NB4 (cell line): ENCODE measurements around the gene PKNOX2.

Experiments
- DNase-seq: peaks from one replicate; pipeline ENCODE4 v3.0.0; 2010; ENCODE audit warnings: low read depth
- H3K4me3 ChIP-seq: one replicate; pipeline ENCODE4 v1.5.1; 2011; ENCODE audit warnings: mild to moderate bottlenecking, low read depth, low read length, moderate library complexity
- MYC ChIP-seq: IDR thresholded peaks from 2 replicates; pipeline ENCODE4 v1.6.1; 2011; ENCODE audit warnings: low read depth, low read length
- POLR2A ChIP-seq: IDR thresholded peaks from 2 replicates; pipeline ENCODE4 v1.6.1; 2011; ENCODE audit warnings: mild to moderate bottlenecking; ENCODE audit not compliant: insufficient read length; ENCODE audit errors: extremely low read depth
- TF ChIP-seq, protein P1 (sequence below): IDR thresholded peaks from 2 replicates; pipeline ENCODE4 v1.6.1; 2011; ENCODE audit warnings: low read depth, low read length
- TF ChIP-seq, protein P2 (sequence below): IDR thresholded peaks from one replicate; pipeline ENCODE4 v1.5.1; 2012; ENCODE audit warnings: low read depth, low read length

PKNOX2 gene

DNA sequence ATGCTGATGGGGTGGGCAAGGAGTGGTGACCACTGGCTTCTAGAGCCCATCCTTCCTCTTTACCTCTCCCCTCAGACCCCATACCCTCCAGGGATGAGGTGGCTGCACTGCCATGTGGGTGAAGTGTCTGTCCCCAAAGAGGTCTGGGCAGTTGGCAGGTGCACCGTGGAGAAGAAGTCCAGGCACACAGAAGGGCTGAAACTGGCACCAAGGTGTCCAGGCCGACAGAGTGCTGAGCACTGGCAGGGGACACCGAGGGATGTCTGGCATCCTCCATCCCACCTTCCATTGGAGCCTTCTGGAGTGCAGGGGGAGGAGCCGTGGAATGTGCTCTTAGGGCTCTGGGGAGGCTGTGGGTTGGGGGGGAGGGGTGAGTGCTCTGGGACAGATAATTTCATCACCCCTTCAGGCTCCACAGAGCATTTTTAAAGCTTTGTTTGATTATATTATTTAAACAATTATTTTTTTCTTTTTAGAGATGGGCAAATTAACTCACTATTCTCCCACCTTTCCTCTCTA, 37.9 kb downstream of the PKNOX2 start:
- TF ChIP-seq, protein P1, sequence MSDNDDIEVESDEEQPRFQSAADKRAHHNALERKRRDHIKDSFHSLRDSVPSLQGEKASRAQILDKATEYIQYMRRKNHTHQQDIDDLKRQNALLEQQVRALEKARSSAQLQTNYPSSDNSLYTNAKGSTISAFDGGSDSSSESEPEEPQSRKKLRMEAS = no peak
- TF ChIP-seq MYC = no peak
- TF ChIP-seq POLR2A = no peak
- TF ChIP-seq, protein P2, sequence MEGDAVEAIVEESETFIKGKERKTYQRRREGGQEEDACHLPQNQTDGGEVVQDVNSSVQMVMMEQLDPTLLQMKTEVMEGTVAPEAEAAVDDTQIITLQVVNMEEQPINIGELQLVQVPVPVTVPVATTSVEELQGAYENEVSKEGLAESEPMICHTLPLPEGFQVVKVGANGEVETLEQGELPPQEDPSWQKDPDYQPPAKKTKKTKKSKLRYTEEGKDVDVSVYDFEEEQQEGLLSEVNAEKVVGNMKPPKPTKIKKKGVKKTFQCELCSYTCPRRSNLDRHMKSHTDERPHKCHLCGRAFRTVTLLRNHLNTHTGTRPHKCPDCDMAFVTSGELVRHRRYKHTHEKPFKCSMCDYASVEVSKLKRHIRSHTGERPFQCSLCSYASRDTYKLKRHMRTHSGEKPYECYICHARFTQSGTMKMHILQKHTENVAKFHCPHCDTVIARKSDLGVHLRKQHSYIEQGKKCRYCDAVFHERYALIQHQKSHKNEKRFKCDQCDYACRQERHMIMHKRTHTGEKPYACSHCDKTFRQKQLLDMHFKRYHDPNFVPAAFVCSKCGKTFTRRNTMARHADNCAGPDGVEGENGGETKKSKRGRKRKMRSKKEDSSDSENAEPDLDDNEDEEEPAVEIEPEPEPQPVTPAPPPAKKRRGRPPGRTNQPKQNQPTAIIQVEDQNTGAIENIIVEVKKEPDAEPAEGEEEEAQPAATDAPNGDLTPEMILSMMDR = no peak
- no peak overlapping the region for H3K4me3 ChIP-seq
- no peak for DNase-seq

DNA sequence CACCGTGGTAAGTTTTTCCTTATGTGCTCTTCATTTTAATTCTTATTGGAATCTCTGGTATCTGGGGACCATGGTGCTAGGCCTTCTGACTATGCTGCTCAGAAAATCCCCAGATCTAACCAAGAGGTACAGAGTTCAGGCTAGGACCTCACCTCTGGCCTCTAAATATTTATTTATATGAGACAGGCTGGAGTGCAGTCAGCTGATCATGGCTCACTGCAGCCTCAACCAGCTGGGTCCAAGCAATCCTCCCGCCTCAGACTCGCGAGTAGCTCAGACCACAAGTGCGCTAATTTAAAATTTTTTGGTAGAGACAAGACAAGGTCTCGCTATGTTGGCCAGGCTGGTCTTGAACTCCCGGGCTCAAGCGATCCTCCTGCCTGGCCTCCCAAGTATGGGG, 38.4 kb downstream of the PKNOX2 start:
- no peak overlapping the region for H3K4me3 ChIP-seq
- no peak for DNase-seq
- no peak for TF ChIP-seq MYC
- TF ChIP-seq, protein P1 = no peak

DNA sequence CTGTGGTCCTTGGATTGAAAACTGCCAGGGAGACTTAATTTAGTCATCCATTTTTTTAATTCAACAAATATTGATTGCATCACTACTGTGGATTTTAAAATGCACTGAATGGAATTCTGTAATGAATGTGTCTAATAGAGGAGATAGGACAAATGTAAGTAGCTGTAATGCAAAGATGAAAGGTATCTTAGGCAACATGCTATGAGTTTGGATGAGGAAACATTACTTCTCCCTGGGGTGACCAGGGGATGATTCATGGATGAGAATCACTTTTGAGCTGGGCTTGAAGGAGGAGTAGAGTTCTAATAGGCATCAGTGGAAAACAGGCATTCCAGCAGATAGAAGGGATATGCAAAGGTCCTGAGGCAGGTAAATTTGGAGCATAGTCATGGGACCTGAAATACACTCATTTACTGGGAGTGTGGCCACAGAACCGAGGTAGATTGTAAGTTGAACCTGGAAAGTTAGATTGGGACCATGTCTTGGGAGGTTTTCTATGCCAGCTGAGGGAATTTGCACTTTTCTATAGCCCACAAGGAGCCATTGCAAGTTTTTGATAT, 43.4 kb downstream of the PKNOX2 start:
- TF ChIP-seq, protein P1 = no peak
- TF ChIP-seq, protein P2 = no peak
- TF ChIP-seq POLR2A = no peak
- TF ChIP-seq MYC = no peak
- no peak for DNase-seq
- no peak overlapping the region for H3K4me3 ChIP-seq

DNA sequence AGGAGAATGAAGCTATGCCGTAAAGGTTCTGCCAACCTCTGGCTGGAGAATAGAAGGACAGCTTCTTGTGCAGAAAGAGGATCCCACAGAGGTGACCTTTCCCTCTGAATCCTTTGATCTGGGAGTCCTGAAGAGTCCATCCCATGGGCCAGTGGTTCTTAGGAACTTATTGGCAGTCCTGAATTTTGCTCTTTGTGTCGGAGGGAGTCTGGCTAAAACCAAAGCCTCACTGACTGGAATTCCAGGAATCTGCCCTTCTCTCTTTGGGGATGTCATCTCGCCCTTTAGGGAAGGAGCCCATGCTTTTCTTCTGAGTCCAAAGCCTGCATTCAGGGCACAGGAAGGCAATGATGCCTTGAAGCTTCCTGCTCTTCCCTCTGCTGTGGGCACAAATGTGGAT, 45.5 kb downstream of the PKNOX2 start:
- TF ChIP-seq, protein P1 = no peak
- TF ChIP-seq MYC (no peak), POLR2A (no peak)
- TF ChIP-seq, protein P2 = no peak
- H3K4me3 ChIP-seq = no peak overlapping the region
- DNase-seq = no peak

DNA sequence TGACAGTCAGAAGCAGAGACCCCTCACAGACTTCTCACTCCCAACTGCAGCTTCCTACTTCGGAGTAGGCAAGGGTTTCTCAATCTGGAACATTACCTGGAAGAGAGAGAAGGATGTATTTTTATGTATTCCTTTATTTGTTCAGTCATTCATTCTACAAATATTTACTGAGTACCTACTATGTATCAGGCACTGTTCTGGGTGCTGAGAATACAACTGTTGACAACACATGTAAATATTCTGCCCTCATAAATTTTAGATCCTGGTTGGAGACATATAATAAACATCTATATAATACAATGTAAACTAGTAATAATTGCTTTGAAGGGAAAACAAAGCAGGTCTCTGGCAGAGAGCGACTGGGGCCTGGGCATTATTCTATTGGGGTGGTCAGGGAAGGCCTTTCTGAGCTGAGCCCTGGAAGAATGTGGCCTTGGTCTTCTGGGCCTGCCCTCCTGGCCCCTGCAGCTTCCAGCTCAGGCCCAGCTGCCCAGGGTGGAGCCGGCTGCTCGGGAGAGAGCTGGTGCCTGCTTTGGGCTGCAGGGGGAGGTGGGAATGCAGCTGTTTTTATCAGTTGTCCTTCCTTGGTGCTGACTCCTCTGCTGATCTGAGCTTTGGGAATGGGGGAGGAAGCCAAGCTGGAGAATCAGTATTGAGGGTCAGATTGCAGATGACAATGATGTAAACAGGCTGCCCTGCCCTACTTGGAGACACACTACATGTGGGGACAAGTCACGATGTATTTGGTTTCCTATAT, 46.8 kb downstream of the PKNOX2 start:
- TF ChIP-seq, protein P2 = no peak
- TF ChIP-seq, protein P1 = no peak
- TF ChIP-seq MYC (no peak), POLR2A (no peak)
- H3K4me3 ChIP-seq = no peak overlapping the region
- no peak for DNase-seq

DNA sequence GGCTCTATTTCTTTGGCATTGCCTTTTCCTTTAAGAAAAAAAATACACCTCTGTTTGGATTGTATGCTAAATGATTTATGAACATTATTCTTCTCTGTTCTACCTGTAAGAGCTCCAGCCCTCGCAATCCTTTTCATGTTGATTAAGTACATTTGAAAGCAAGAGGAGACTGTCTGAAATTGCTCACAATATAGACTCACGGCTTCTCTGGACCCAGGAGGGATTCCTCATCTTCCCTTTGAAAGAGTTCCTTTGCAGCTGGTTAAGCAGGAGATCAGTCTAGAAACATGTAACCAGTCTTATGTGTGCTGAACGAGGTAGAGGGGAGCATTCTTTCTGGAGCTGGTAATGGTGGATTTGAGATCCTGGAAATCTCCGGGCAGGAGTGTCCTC, 47.4 kb downstream of the PKNOX2 start:
- H3K4me3 ChIP-seq = no peak overlapping the region
- TF ChIP-seq POLR2A (no peak), MYC (no peak)
- TF ChIP-seq, protein P2 = no peak
- TF ChIP-seq, protein P1 = no peak

More for the DNA sequence above, 47.4 kb downstream of the PKNOX2 start:
- DNase-seq = no peak
